Cerebellar nuclear complex (tissue), 1 donor: ENCODE results near the gene TNFAIP8.
"Not testable (repeated sequence)": the region's sequence is repeated elsewhere in the genome, so short reads cannot be mapped to it uniquely, and the experiment has no call there.

ENCODE experiments used
- DNase-seq, 2 experiments: peaks; one replicate each; lab custom pipeline; 2025; lab: John Stamatoyannopoulos, UW

TNFAIP8 gene

DNA sequence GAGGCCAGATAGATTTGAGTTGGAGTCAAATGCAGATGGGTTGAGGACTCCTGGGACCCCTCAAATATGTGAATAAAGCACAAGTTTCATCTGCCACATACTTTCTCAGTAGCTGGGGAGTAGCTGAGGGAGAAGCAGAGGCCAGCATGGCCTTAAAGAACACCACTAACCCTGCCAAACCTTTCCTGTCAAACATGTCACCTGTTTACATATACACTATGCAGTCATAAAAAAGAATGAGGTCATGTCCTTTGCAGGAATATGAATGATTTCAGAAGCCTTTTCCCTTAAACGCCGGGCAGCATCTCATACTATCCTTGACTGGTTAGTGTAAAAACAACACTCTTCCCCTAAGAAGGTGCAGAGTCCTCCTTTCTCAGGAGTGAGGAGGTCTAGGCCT lies 71.2 kb downstream of the TNFAIP8 start:
- no peak for DNase-seq

- DNase-seq = not testable (repeated sequence)
Observed at GRCh38 chr5:119427596-119427995, 71.8 kb downstream of the TNFAIP8 start.

GRCh38 chr5:119428166-119428565 lies 72.3 kb downstream of the TNFAIP8 start:
- not testable (repeated sequence) for DNase-seq

DNA sequence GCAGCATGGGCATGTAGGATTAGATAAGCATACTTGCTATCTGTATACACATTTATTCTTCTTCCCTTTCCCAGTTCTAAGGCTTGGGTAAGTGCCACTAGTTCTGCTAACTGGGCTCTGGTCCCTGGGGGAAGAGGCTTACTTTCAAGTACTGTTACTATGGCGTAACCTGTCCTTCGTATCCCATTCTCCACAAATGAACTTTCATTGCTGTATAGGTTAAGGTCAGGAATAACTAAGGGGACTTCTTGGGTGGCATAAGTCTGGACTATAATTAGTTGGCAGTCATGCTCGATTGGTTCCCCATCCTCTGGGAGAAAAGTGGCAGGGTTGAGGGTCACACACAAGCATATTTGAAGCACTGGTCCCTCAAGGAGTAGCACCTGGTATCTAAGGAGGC lies 72.8 kb downstream of the TNFAIP8 start:
- DNase-seq = not testable (repeated sequence)

DNA sequence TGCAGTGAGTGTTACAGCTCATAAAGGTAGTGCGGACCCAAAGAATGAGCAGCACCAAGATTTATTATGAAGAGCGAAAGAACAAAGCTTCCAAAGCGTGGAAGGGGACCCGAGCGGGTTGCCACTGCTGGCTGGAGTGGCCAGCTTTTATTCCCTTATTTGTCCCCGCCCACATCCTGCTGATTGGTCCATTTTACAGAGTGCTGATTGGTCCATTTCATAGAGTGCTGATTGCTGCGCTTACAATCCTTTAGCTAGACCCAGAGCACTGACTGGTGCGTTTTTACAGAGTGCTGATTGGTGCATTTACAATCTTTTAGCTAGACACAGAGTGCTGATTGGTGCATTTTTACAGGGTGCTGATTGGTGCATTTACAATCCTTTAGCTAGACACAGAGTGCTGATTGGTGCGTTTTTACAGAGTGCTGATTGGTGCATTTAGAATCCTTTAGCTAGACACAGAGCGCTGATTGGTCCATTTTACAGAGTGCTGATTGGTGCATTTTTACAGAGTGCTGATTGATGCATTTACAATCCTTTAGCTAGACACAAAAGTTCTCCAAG lies 76.9 kb downstream of the TNFAIP8 start:
- DNase-seq = not testable (repeated sequence)

DNA sequence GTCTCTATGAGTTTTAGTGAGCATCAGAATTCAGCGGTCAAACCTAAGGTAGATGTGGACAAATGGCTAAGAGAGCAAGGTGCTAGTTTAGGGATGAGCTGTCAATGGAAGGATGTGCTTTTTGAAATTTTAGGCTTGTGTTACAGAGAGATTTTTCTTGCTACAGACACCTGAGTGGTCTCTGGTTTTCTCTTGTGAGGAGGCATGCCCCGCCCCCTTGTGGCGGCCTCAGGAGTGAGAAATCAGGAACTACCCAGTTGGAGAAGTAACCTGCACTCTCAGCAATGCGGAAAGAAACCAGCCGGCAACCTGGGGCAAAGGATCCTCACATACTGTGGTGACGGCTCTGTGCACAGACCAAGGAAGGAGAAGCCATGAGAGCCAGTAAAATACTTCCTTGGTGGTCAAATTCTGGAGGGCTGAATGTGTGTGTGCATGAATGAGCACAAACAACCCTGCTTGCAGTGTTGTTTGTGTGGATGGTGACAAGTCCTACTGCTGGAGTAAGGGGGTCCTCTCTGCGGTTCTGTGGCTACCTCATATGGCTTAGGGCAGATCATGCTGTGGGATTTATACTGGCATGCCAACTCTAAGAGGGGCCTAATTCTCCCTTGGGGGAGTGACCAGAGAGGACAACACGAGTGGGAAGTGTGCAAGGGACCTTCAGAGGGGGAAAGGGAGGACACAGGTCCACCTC lies 79.8 kb downstream of the TNFAIP8 start:
- no peak for DNase-seq

DNA sequence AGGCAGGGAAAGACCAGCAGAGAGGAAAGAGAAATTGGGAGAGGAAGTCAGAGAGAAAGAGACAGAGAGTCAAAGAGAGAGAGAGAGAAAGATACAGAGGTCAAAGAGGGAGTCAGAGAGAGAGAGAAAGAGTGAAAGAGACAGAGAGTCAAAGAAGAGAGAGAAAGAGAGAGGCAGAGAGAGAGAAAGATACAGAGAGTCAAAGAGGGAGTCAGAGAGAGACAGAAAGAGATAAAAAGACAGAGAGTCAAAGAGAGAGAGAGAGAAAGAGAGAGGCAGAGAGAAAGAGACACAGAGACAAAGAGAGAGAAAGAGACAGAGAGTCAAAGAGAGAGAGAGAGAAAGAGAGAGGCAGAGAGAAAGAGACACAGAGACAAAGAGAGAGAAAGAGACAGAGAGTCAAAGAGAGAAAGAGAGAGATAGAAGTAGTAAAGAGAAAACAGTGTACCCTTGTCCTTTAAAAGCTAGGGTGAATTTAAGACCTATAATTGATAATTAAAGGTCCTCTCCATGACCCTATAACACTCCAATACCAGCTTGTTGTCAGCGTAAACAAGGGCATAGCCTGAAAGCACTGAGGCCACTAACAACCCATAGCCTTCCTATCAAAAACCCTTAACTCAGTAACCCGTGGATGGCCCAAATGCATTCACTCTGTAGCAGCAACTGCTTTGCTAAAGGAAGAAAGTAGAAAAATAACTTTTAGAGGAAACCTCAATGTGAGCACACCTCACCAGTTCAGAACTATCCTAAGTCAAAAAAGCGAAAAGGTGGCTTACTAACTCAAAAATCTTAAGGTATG lies 82.2 kb downstream of the TNFAIP8 start:
- DNase-seq = not testable (repeated sequence)

DNA sequence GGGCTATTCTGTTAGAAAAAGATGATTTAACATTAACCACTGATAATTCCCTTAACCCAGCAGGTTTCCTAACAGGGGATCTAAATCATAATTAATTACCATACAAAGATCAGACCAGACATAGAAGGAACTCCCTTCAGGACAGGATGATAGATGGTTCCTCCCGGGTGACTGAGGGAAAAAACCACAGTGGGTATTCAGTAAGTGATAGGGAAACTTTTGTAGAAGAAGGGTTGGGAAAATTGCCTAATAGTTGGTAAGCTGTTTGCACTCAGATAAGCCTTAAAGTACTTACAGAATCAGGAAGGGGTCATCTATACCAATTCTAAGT lies 82.7 kb downstream of the TNFAIP8 start:
- DNase-seq = not testable (repeated sequence)

DNA sequence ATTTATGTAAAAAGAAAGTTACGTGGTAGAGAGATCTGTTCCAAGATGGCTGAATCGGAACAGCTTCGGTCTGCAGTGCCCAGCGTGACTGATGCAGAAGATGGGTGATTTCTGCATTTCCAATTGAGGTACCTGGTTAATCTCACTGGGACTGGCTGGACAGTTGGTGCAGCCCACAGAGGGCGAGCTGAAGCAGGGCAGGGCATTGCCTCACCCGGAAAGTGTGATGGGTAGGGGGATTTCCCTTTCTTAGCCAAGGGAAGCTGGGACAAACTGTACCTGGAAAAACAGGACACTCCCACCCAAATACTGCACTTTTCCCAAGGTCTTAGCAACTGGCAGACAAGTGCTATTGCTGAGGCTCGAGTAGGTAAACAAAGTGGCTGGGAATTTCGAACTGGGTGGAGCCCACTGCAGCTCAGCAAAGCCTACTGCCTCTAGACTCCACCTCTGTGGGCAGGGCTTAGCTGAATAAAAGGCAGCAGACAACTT lies 83.4 kb downstream of the TNFAIP8 start:
- no peak for DNase-seq

GRCh38 chr5:119439632-119440031 lies 83.8 kb downstream of the TNFAIP8 start:
- not testable (repeated sequence) for DNase-seq

DNA sequence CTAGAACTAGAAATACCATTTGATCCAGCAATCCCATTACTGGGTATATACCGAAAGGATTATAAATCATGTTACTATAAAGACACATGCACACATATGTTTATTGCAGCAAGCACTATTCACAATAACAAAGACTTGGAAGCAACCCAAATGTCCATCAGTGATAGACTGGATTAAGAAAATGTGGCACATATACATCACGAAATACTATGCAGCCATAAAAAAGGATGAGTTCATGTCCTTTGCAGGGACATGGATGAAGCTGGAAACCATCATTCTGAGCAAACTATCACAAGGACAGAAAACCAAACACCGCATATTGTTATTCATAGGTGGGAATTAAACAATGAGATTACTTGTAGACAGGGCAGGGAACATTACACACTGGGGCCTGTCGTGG lies 88.8 kb downstream of the TNFAIP8 start:
- DNase-seq = not testable (repeated sequence)

DNA sequence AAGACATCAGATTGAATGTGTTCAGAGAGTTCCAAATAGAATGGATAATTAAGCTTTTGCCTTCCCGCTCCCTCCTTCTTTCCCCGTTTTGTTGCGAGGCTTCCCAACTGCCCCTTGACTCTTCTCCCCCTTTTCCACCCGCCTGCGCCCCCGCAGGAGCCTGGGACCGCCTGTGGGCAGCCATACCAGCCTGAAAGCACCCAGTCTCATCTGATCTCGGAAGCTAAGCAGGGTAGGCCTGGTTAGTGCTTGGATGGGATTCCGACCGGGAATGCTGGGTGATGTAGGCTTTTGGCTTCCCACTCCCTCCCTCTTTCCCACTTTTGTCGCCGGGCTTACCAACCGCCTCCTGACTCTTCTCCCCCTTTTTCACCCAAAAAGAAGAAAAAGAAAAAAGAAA lies 89.7 kb downstream of the TNFAIP8 start:
- DNase-seq = no peak
